Prostate gland (tissue), 2 donors: ENCODE measurements around the gene GNPNAT1. TPM values are rescaled to one million over a fixed set of nuclear protein-coding genes. Genes with fewer than 3 reads are reported as not detected.

ENCODE experiments used
- DNase-seq: peaks from one replicate; pipeline ENCODE4 v3.0.0-alpha.2; 2019; ENCODE audit warnings: low spot score
- H3K27ac ChIP-seq, 2 donors: fragments of 200-600 bp; sonication (generic); 2 replicates each; pipeline ENCODE4 v1.5.1; 2017 to 2019
- H3K27me3 ChIP-seq: fragments of 200-600 bp; sonication (generic); replicated peaks from 2 replicates; pipeline ENCODE4 v1.5.1; 2019; ENCODE audit not compliant: insufficient read depth
- H3K36me3 ChIP-seq, 2 donors: fragments of 200-600 bp; sonication (generic); 1 replicate in 1 of 2; 2 replicates in 1 of 2; pipeline versions ENCODE4 v1.5.1 to v1.8.1; 2017 to 2019
- H3K4me1 ChIP-seq: fragments of 200-600 bp; sonication (generic); replicated peaks from 2 replicates; pipeline ENCODE4 v1.5.1; 2019
- H3K4me3 ChIP-seq, 2 donors: fragments of 200-600 bp; sonication (generic); 2 replicates each; pipeline ENCODE4 v1.5.1; 2017 to 2019
- H3K9me3 ChIP-seq: fragments of 200-600 bp; sonication (generic); 2 replicates; pipeline ENCODE4 v1.5.1; 2017
- CTCF ChIP-seq, 4 experiments: fragments of 200-600 bp in 2 of 4; fragments of 450-650 bp in 2 of 4; sonication (generic) in 2 of 4; IDR thresholded peaks; 1 replicate in 3 of 4; 2 replicates in 1 of 4; pipeline ENCODE4 v1.5.1; 2016 to 2019; ENCODE audit warnings: antibody characterized with exemption in 4 of 4, mild to moderate bottlenecking in 2 of 4, moderate library complexity in 2 of 4
- POLR2A ChIP-seq: fragments of 450-650 bp; IDR thresholded peaks from one replicate; pipeline ENCODE4 v1.6.1; 2016; ENCODE audit warnings: antibody characterized with exemption, mild to moderate bottlenecking
- POLR2AphosphoS5 ChIP-seq: sonication (generic); formaldehyde crosslinking; IDR thresholded peaks from one replicate; pipeline ENCODE4 v1.6.1; 2017; ENCODE audit warnings: antibody characterized with exemption
- WGBS: methylation state at CpG from one replicate; pipeline ENCODE4 v1.1.5; 2018; 5-methylcytosine and 5-hydroxymethylcytosine counted together
- intact Hi-C: fragments of 100-400 bp; cut with DNase I; formaldehyde crosslinking; loops from one replicate; pipeline ENCODE4 v1.14.2; 2022
- total RNA-seq, 2 donors: library from RNA; depleted of rRNA; stranded (reverse); fragments of >200 nt; gene quantifications; one replicate each; pipeline ENCODE4 v1.1.0, GENCODE V29; 2016

The GNPNAT1 gene
- total RNA-seq, 2 donors from 2014 or later, result 26.2 to 41.4 TPM

- H3K36me3 ChIP-seq, result no peaks in the 10 kb centered on the region
- H3K4me3 ChIP-seq, result no peak overlapping the region
- H3K4me1 ChIP-seq, result no peaks in the 10 kb centered on the region
- 78% methylated on average over 1 of the region's 1 CpG for WGBS
- no peaks in the 10 kb centered on the region for H3K9me3 ChIP-seq
- no peak for TF ChIP-seq POLR2A
- TF ChIP-seq POLR2AphosphoS5, result no peak
- no peak for TF ChIP-seq CTCF (IDR thresholded peaks at IDR 0.05)
- no peak overlapping the region for H3K27ac ChIP-seq
- DNase-seq, result no peak
- intact Hi-C loops, result no loop called here
- H3K27me3 ChIP-seq, result no peaks in the 10 kb centered on the region
Measured at GRCh38 chr14:52783206-52783605, 8.2 kb downstream of the GNPNAT1 start.

- 97% methylated on average over 1 of the region's 1 CpG for WGBS
- Histone ChIP-seq H3K36me3 (no peaks in the 10 kb centered on the region), H3K4me3 (no peak overlapping the region), H3K4me1 (no peaks in the 10 kb centered on the region), H3K9me3 (no peaks in the 10 kb centered on the region), H3K27me3 (no peaks in the 10 kb centered on the region), H3K27ac (no peak overlapping the region)
- intact Hi-C loops, result no loop called here
- DNase-seq, result no peak
- TF ChIP-seq POLR2AphosphoS5 (no peak), POLR2A (no peak), CTCF (IDR thresholded peaks at IDR 0.05) (no peak)
Measured at GRCh38 chr14:52781629-52782028, 9.8 kb downstream of the GNPNAT1 start.

- WGBS, result 90% methylated on average over 1 of the region's 1 CpG
- intact Hi-C loops, result no loop called here
- no peaks in the 10 kb centered on the region for H3K27me3 ChIP-seq
- TF ChIP-seq POLR2AphosphoS5, result no peak
- no peak for TF ChIP-seq CTCF (IDR thresholded peaks at IDR 0.05)
- TF ChIP-seq POLR2A, result no peak
- DNase-seq, result no peak
- no peak overlapping the region for H3K4me3 ChIP-seq
- no peaks in the 10 kb centered on the region for H3K4me1 ChIP-seq
- H3K27ac ChIP-seq, result no peak overlapping the region
- no peaks in the 10 kb centered on the region for H3K36me3 ChIP-seq
- no peaks in the 10 kb centered on the region for H3K9me3 ChIP-seq
Measured at GRCh38 chr14:52780893-52781292, 10.5 kb downstream of the GNPNAT1 start.

- no peak overlapping the region for H3K4me3 ChIP-seq
- H3K9me3 ChIP-seq, result no peaks in the 10 kb centered on the region
- DNase-seq, result no peak
- no peak overlapping the region for H3K27ac ChIP-seq
- H3K36me3 ChIP-seq, result no peaks in the 10 kb centered on the region
- no peaks in the 10 kb centered on the region for H3K27me3 ChIP-seq
- no peak for TF ChIP-seq CTCF (IDR thresholded peaks at IDR 0.05)
- intact Hi-C loops, result no loop called here
- WGBS, result 71% methylated on average over 7 of the region's 7 CpGs
- no peaks in the 10 kb centered on the region for H3K4me1 ChIP-seq
Measured at GRCh38 chr14:52778702-52779101, 12.7 kb downstream of the GNPNAT1 start.

GRCh38 chr14:52776816-52777215 is 14.6 kb downstream of the GNPNAT1 start:
- no peak for DNase-seq
- Histone ChIP-seq H3K36me3 (no peaks in the 10 kb centered on the region), H3K9me3 (no peaks in the 10 kb centered on the region), H3K4me3 (no peak overlapping the region), H3K4me1 (no peaks in the 10 kb centered on the region), H3K27ac (no peak overlapping the region), H3K27me3 (no peaks in the 10 kb centered on the region)
- TF ChIP-seq POLR2AphosphoS5 (no peak), CTCF (IDR thresholded peaks at IDR 0.05) (no peak), POLR2A (no peak)
- 73% methylated on average over 7 of the region's 7 CpGs for WGBS
- intact Hi-C loops, result no loop called here
